K562 (cell line): Measurements from ENCODE around the gene STIL. TPM values are rescaled to one million over a fixed set of nuclear protein-coding genes. Genes with fewer than 3 reads are reported as not detected.

Source experiments
- ATF1 ChIP-seq, 2 experiments: fragments of 450-650 bp in 1 of 2; IDR thresholded peaks; 2 replicates each; pipeline ENCODE4 v1.6.1; 2016; ENCODE audit warnings: missing compliant biosample characterization in 1 of 2, missing genetic modification characterization in 1 of 2
- BCOR ChIP-seq: fragments of 450-650 bp; IDR thresholded peaks from 2 replicates; pipeline ENCODE4 v1.6.1; 2016
- CBFB ChIP-seq: sonication (generic); formaldehyde crosslinking; IDR thresholded peaks from 2 replicates; pipeline ENCODE4 v1.4.0; 2020; ENCODE audit warnings: mild to moderate bottlenecking, missing genetic modification reagents
- GATAD2A ChIP-seq: fragments of 450-650 bp; IDR thresholded peaks from 2 replicates; pipeline ENCODE4 v1.6.1; 2017
- HDAC1 ChIP-seq, 2 experiments: fragments of 450-650 bp; IDR thresholded peaks; 2 replicates each; pipeline ENCODE4 v1.6.1; 2016 to 2017; ENCODE audit warnings: inconsistent platforms in 1 of 2, mild to moderate bottlenecking in 1 of 2, moderate library complexity in 1 of 2
- HLTF ChIP-seq: fragments of 450-650 bp; IDR thresholded peaks from 2 replicates; pipeline ENCODE4 v1.6.1; 2016
- NFE2 ChIP-seq: IDR thresholded peaks from 2 replicates; pipeline ENCODE4 v1.6.1; 2014; ENCODE audit warnings: antibody characterized with exemption, low read depth
- RREB1 ChIP-seq: fragments of 250-450 bp; sonication (Bioruptor Pico); IDR thresholded peaks from 2 replicates; pipeline ENCODE4 v1.4.0; 2020
- YY1 ChIP-seq, 3 experiments: IDR thresholded peaks; 2 replicates each; pipeline ENCODE4 v1.6.1; 2011; ENCODE audit warnings: low read length in 2 of 3, mild to moderate bottlenecking in 2 of 3, moderate library complexity in 2 of 3, borderline replicate concordance in 1 of 3, control low read depth in 1 of 3, low read depth in 1 of 3; ENCODE audit not compliant: insufficient read depth in 3 of 3, insufficient replicate concordance in 2 of 3, control insufficient read depth in 1 of 3, insufficient read length in 1 of 3; ENCODE audit errors: extremely low read depth in 1 of 3
- ZNF76 ChIP-seq: fragments of 250-450 bp; sonication (Bioruptor Pico); IDR thresholded peaks from 2 replicates; pipeline ENCODE4 v1.4.0; 2020; ENCODE audit warnings: mild to moderate bottlenecking, moderate library complexity, borderline replicate concordance
- polyA plus RNA-seq, 8 experiments: library from polyadenylated mRNA; depleted of rRNA in 4 of 8; stranded (reverse) in 5 of 8; unstranded in 3 of 8; fragments of >200 nt; fragmentation: Nextera tagmentation in 2 of 8; fragmentation: Illumina TruSeq in 1 of 8; extraction: Ambion mirVana in 2 of 8; extraction: Trizol in 1 of 8; gene quantifications; 2 replicates each; pipeline versions ENCODE4 v1.2.1 to v1.2.3, GENCODE V29; 2011 to 2014; ENCODE audit warnings: inconsistent platforms in 1 of 8, missing spikeins in 1 of 8
- total RNA-seq, 7 experiments: library from RNA; depleted of rRNA in 6 of 7; stranded (reverse); fragments of >200 nt in 6 of 7; fragmentation: Illumina TruSeq in 2 of 7; extraction: Trizol in 2 of 7; gene quantifications; 2 replicates each; pipeline versions ENCODE4 v1.2.1 to v1.2.3, GENCODE V29; 2011 to 2021; ENCODE audit warnings: low replicate concordance in 1 of 7
- TF ChIP-seq, protein P1 (sequence below), 2 experiments: fragments of 450-650 bp; IDR thresholded peaks; 2 replicates each; pipeline ENCODE4 v1.6.1; 2018; ENCODE audit warnings: mild to moderate bottlenecking in 2 of 2, low read depth in 1 of 2; ENCODE audit not compliant: partially characterized antibody in 2 of 2
- TF ChIP-seq, protein P2 (sequence below): fragments of 250-450 bp; sonication (Bioruptor Pico); IDR thresholded peaks from 2 replicates; pipeline ENCODE4 v1.8.0; 2021; ENCODE audit warnings: moderate library complexity, mild to moderate bottlenecking, inconsistent platforms

Gene STIL
- total and polyA plus RNA-seq, 9 of the 15 experiments (the other 6 are each of a cell fraction or from before 2014, with no cell fraction given): 10.5 to 77.4 (median 39.6) TPM

DNA sequence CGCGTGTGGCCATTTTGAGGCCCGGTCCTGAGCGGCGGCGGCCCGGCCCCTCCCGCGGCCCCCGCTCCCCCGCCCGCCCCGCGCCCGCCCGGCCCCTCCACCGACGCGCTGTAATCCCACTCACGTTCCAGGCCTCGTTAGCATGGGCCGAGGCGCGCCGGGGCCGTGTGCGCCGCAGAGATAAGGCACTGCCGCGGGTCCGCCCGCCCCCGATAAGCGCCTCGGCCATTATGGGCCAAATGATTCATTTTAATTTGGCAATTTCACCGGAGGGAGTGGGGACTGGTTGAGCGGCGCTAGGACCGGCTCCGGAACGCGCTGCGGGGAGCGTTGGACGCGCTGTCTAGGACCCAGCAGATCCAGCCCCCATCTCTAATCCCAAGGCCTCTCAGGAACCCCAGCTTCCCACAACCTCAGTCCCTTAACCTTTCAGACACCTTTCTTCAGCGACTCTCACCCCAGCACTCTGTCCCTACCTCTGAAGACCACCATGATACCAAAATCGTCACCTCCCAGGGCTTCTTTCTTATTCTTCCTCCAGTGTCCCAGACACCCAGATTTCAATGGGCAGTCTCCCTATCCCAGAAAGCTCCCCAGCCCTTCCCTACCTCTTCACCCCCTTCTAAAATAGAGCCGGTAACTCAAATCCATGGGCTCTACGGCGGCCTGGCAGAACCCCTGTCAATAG lies 81.6 kb downstream of the STIL start, which contains the start of gene TAL1 (continued):
- TF ChIP-seq, protein P1, sequence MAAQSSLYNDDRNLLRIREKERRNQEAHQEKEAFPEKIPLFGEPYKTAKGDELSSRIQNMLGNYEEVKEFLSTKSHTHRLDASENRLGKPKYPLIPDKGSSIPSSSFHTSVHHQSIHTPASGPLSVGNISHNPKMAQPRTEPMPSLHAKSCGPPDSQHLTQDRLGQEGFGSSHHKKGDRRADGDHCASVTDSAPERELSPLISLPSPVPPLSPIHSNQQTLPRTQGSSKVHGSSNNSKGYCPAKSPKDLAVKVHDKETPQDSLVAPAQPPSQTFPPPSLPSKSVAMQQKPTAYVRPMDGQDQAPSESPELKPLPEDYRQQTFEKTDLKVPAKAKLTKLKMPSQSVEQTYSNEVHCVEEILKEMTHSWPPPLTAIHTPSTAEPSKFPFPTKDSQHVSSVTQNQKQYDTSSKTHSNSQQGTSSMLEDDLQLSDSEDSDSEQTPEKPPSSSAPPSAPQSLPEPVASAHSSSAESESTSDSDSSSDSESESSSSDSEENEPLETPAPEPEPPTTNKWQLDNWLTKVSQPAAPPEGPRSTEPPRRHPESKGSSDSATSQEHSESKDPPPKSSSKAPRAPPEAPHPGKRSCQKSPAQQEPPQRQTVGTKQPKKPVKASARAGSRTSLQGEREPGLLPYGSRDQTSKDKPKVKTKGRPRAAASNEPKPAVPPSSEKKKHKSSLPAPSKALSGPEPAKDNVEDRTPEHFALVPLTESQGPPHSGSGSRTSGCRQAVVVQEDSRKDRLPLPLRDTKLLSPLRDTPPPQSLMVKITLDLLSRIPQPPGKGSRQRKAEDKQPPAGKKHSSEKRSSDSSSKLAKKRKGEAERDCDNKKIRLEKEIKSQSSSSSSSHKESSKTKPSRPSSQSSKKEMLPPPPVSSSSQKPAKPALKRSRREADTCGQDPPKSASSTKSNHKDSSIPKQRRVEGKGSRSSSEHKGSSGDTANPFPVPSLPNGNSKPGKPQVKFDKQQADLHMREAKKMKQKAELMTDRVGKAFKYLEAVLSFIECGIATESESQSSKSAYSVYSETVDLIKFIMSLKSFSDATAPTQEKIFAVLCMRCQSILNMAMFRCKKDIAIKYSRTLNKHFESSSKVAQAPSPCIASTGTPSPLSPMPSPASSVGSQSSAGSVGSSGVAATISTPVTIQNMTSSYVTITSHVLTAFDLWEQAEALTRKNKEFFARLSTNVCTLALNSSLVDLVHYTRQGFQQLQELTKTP (IDR thresholded peaks at IDR 0.05; ENCODE audit: low read depth in 1 of 2, partially characterized antibody in 2 of 2): peak; percentile 37 to 58
- TF ChIP-seq, protein P2, sequence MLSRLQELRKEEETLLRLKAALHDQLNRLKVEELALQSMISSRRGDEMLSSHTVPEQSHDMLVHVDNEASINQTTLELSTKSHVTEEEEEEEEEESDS (CRISPR knock-in tag): no peak
- TF ChIP-seq YY1 (IDR thresholded peaks at IDR 0.05; ENCODE audit: borderline replicate concordance in 1 of 3, control insufficient read depth in 1 of 3, extremely low read depth in 1 of 3, insufficient read depth in 3 of 3, insufficient read length in 1 of 3, insufficient replicate concordance in 2 of 3, low read depth in 1 of 3, low read length in 2 of 3): peak; percentile 58 to 91 (median 86)
- no peak for TF ChIP-seq ATF1 (CRISPR knock-in tag; IDR thresholded peaks at IDR 0.05)
- no peak for TF ChIP-seq ATF1 (tag; IDR thresholded peaks at IDR 0.05)
- no peak; the same call in 1 of the 2 replicates for TF ChIP-seq NFE2
- no peak for TF ChIP-seq RREB1
- peak; percentile 90 for TF ChIP-seq GATAD2A
- peak; percentile 68; the same call in 1 of the 2 replicates for TF ChIP-seq HLTF
- TF ChIP-seq HDAC1 (IDR thresholded peaks at IDR 0.05): peak in 1 of 2 experiments; percentile 85; a peak in 2 of 4 replicates
- no peak for TF ChIP-seq CBFB (CRISPR knock-in tag)
- peak; percentile 98 for TF ChIP-seq BCOR
- no peak for TF ChIP-seq ZNF76
